GM12865 (cell line): ENCODE data around the gene PLCE1.
"Not testable (repeated sequence)": the region's sequence is repeated elsewhere in the genome, so short reads cannot be mapped to it uniquely, and the experiment has no call there.

ENCODE experiments used
- DNase-seq: peaks from one replicate; pipeline ENCODE4 v3.0.0; 2010; ENCODE audit warnings: low read depth
- H3K4me3 ChIP-seq: 2 replicates; pipeline ENCODE4 v1.5.1; 2011; ENCODE audit warnings: mild to moderate bottlenecking, low read depth, low read length, control low read depth
- TF ChIP-seq, protein P1 (sequence below): IDR thresholded peaks from 2 replicates; pipeline ENCODE4 v1.5.1; 2011; ENCODE audit warnings: low read length, control low read depth, low read depth, inconsistent platforms; ENCODE audit not compliant: insufficient read depth; ENCODE audit errors: missing control alignments

Gene PLCE1

DNA sequence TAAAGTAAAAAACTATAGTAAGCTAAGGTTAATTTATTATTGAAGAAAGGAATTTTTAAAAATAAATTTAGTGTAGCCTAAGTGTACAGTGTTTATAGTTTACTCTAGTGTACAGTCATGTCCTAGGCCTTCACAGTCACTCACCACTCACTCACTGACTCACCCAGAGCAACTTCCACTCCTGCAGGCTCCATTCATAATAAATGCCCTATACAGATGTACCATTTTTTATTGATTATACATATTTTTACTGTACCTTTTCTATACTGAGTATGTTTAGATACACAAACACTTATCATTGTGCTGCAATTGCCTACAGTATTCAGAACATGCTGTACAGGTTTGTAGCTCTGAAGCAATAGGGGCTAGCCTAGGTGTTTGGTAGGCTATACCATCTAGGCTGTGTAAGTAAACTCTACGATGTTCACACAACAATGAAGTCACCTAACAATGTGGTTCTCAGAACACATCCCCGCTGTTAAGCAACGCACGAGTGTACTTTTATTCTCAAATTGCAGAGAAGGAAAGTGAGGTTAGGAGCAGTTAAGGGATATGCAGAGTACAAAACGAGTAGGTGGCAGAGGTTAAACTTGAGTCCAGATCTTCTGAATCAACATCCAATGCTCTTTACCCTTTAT is 38.9 kb upstream of the PLCE1 start:
- TF ChIP-seq, protein P1, sequence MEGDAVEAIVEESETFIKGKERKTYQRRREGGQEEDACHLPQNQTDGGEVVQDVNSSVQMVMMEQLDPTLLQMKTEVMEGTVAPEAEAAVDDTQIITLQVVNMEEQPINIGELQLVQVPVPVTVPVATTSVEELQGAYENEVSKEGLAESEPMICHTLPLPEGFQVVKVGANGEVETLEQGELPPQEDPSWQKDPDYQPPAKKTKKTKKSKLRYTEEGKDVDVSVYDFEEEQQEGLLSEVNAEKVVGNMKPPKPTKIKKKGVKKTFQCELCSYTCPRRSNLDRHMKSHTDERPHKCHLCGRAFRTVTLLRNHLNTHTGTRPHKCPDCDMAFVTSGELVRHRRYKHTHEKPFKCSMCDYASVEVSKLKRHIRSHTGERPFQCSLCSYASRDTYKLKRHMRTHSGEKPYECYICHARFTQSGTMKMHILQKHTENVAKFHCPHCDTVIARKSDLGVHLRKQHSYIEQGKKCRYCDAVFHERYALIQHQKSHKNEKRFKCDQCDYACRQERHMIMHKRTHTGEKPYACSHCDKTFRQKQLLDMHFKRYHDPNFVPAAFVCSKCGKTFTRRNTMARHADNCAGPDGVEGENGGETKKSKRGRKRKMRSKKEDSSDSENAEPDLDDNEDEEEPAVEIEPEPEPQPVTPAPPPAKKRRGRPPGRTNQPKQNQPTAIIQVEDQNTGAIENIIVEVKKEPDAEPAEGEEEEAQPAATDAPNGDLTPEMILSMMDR, result no peak
- DNase-seq, result no peak
- no peak overlapping the region for H3K4me3 ChIP-seq

DNA sequence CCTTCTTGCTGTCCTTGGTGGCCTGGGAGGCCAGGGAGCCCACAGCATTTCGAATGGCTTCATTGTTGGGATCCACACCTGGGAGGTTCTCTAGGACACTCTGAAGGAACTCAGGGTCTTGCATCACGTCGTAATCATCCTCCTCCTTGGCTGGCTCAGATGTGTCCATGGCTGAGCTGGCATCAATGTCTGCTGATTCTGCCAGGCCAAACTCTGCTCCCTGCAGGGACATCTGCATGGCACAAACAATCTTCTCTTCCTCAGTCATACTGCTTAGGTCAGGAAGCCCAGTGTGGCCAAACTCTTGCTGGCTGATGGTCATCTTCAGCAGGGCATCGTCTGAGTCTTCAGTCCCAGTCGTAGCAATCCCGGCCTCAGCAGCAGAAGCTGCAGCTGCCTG is 34.9 kb upstream of the PLCE1 start:
- DNase-seq, result no peak
- TF ChIP-seq, protein P1, result no peak
- H3K4me3 ChIP-seq, result no peak overlapping the region

DNA sequence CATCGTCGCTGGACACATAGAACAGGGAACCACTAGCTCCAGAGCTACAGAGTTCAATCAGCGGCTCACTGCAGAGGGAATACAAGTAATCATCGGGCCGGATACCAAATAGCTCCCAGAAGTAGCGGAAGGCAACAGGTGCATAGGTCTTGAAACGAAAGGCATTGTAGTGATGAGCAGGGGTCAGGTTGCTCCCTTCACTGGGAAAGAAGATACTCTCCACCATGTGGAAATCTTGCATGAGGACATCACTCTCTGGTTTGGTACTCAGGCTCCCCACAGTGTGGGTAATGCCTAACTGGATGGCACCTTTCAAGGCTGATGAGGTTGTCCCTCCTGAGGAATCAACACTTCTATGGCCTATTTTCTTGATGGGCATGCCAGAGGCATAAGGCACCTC is 32.7 kb upstream of the PLCE1 start:
- H3K4me3 ChIP-seq, DNase-seq: not testable (repeated sequence)

DNA sequence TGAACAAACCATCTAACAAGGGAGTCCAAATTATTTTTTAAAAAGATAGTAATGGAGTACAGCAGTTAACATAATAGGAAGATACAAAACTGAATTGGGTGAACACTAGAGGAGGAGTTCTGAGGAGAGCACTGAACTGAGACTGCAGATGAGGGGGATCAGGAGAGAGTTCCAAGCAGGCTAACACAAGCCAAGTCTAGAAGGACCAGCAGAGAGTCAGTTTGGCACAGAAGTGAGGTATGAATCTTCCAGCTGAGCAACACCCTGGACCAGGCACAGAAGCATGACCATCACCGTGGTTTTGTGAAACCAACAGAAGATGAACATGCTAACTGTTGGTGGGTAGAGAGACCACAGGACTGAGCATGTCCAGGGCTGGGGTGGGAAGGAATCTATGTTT is 30.8 kb upstream of the PLCE1 start:
- H3K4me3 ChIP-seq, result no peak overlapping the region
- no peak for DNase-seq
- TF ChIP-seq, protein P1, result no peak

DNA sequence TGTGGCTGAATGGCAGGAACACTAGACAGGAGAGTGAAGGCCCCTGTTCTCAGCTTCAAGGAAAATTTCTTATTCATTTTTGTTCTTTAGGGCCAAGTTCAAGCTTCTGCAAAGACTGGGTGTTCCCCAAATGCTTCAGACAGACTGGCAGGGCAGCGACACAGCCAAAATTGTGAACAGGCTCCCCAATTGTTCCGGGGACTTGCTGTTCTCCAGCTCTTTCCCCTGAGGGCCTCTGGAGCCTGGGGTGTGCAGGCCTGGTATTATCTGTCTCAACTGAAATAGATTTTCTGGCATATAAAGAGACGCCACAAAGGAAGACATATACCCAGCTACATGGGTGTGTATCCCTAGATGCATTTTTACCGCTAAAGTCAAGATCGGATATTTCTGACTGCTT is 30.3 kb upstream of the PLCE1 start:
- H3K4me3 ChIP-seq, result no peak overlapping the region
- TF ChIP-seq, protein P1, result no peak
- no peak for DNase-seq

DNA sequence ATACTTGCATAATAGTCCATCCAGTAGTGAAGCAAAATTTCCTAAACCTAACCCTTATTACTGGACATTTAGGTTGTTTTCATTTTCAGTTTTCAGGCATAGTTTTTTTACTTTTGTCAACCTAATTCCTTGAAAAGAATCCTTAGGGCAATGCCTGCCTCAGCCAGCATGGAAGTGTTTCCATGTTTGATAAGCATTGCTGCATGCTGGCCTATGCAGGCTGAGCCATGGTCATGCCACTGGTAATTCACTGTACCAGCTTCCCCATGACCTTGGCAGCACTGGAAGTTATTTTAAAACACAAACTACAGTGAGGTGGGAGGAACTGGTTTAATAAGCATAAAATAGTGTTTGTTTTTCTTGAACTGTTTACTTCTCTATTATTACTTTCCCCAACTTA is 27.8 kb upstream of the PLCE1 start:
- H3K4me3 ChIP-seq, result no peak overlapping the region
- TF ChIP-seq, protein P1, result no peak
- DNase-seq, result no peak

DNA sequence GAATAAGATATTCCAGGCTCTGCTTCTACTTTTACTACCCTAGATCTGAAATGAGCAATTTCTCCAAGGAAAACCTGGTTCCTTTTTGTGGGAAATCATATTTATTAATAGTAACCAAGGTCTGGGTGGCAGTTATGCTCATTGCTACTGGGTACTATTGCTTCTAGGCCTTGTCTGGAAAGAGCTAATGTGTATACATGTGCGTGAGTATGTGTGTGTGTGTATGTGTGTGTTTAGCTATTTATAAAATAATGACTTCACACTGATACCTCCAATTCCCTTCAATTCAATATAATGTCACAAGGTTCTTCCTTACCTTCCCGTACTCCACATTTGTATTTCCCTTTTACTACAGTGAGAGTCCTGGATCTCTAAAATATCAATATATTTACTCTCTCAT is 26.0 kb upstream of the PLCE1 start:
- TF ChIP-seq, protein P1, result no peak
- H3K4me3 ChIP-seq, result no peak overlapping the region

DNA sequence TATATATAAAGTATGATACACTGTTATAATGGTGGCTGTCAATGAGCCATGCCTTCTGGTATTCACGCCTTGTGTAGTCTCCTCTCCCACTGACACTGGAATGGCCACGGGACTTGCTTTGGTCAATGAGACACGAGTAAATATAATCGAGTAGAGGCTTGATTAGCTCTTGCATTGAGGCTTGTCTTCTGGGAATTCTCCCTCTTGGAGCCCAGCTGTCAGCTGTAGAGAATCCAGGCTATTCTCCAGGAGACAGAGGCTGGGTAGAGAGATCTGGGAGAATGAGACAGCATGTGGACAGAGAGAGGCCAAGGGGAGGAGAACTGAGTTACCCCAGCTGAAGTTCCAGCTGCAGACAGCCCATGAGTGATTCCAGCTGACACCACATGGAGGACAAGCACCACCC is 25.2 kb upstream of the PLCE1 start:
- H3K4me3 ChIP-seq, result no peak overlapping the region
- DNase-seq, result no peak
- TF ChIP-seq, protein P1, result no peak

More for the DNA sequence above, 26.0 kb upstream of the PLCE1 start:
- no peak for DNase-seq

DNA sequence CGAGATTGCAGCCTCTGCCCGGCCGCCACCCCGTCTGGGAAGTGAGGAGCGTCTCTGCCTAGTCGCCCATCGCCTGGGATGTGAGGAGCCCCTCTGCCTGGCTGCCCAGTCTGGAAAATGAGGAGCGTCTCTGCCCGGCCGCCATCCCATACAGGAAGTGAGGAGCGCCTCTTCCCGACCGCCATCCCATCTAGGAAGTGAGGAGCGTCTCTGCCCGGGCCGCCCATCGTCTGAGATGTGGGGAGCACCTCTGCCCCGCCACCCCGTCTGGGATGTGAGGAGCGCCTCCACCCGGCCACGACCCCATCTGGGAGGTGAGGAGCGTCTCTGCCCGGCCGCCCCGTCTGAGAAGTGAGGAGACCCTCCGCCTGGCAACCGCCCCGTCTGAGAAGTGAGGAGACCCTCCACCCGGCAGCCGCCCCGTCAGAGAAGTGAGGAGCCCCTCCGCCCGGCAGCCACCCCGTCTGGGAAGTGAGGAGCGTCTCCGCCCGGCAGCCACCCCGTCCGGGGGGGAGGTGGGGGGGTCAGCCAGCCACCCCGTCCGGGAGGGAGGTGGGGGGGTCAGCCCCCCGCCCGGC is 23.2 kb upstream of the PLCE1 start:
- H3K4me3 ChIP-seq, DNase-seq: not testable (repeated sequence)
